LNCAP (cell line): ENCODE measurements around the gene ABCC3.

Experiments used
- TF ChIP-seq, protein P1 (sequence below): fragments of 450-650 bp; IDR thresholded peaks from 2 replicates; pipeline ENCODE4 v1.5.1; 2017; ENCODE audit warnings: mild to moderate bottlenecking

Gene ABCC3

DNA sequence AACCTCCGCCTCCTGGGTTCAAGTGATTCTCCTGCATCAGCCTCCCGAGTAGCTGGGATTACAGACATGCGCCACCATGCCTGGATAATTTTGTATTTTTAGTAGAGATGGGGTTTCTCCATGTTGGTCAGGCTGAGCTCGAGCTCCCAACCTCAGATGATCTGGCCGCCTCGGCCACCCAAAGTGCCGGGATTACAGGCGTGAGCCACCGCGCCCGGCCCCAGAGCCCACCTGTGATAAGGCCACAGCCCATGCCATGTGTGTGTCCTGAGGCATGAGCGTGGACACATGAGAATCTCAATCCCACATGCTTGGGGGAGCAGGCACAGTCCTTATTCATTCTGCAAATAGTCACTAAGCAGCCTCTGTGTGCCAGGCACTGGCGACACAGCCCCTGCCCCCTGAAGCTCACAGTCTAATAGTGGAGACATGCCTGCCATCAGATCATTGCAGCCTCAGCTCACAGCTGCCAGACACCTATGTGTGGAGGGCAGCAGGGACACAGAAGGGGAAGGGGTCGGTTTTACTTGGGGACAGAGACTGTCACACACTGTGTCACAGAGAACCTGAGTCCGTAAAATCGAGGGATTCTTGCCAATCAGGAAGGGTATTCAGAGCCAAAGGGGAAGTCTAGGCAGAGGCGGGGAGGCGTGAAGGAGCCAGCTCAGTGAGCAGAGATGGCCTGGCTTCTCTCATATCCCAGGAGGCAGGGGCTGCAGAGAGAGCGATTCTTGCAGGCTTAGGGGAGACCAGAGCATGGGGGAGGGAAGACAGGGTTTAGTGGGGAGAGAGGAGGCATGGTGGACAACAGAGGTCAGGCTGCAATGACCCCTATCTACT lies 9.4 kb upstream of the ABCC3 start:
- TF ChIP-seq, protein P1, sequence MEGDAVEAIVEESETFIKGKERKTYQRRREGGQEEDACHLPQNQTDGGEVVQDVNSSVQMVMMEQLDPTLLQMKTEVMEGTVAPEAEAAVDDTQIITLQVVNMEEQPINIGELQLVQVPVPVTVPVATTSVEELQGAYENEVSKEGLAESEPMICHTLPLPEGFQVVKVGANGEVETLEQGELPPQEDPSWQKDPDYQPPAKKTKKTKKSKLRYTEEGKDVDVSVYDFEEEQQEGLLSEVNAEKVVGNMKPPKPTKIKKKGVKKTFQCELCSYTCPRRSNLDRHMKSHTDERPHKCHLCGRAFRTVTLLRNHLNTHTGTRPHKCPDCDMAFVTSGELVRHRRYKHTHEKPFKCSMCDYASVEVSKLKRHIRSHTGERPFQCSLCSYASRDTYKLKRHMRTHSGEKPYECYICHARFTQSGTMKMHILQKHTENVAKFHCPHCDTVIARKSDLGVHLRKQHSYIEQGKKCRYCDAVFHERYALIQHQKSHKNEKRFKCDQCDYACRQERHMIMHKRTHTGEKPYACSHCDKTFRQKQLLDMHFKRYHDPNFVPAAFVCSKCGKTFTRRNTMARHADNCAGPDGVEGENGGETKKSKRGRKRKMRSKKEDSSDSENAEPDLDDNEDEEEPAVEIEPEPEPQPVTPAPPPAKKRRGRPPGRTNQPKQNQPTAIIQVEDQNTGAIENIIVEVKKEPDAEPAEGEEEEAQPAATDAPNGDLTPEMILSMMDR, result no peak

DNA sequence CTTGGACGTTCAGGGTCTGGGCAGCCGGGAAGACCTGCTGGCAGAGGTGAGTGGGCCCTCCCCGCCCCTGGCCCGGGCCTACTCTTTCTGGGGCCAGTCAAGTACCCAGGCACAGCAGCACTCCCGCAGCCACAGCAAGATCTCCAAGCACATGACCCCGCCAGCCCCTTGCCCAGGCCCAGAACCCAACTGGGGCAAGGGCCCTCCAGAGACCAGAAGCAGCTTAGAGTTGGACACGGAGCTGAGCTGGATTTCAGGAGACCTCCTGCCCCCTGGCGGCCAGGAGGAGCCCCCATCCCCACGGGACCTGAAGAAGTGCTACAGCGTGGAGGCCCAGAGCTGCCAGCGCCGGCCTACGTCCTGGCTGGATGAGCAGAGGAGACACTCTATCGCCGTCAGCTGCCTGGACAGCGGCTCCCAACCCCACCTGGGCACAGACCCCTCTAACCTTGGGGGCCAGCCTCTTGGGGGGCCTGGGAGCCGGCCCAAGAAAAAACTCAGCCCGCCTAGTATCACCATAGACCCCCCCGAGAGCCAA lies 8.6 kb upstream of the ABCC3 start:
- TF ChIP-seq, protein P1, result peak; percentile 62

DNA sequence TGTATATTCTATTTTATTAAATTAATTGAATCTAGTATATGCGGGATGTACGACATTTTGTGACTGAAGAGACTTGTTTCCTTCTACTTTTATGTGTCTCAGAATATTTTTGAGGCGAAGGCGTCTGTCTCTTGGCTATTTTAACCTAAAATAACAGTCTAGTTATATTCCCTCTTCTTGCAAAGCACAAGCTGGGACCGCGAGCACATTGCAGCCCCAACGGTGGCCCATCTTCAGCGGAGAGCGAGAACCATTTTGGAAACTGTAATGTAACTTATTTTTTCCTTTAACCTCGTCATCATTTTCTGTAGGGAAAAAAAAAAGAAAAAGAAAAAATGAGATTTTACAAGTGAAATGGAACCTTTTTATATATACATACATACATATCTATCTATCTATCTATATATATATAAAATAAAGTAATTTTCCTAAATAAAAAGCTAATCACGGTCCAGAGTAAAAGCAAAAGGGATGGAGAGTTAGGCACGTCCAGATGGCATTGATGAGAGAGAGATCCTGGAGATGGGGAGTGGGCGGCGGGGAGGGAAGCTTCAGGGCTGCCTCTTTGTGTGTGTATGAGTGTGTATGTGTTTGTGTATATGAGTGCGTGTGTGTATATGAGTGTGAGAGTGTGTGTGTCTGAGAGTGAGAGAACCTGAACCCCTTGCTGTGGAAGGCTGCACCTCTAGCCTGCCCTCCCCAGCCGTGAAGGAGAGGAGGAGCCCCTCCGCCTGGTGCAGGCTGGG lies 7.5 kb upstream of the ABCC3 start:
- TF ChIP-seq, protein P1, result no peak

DNA sequence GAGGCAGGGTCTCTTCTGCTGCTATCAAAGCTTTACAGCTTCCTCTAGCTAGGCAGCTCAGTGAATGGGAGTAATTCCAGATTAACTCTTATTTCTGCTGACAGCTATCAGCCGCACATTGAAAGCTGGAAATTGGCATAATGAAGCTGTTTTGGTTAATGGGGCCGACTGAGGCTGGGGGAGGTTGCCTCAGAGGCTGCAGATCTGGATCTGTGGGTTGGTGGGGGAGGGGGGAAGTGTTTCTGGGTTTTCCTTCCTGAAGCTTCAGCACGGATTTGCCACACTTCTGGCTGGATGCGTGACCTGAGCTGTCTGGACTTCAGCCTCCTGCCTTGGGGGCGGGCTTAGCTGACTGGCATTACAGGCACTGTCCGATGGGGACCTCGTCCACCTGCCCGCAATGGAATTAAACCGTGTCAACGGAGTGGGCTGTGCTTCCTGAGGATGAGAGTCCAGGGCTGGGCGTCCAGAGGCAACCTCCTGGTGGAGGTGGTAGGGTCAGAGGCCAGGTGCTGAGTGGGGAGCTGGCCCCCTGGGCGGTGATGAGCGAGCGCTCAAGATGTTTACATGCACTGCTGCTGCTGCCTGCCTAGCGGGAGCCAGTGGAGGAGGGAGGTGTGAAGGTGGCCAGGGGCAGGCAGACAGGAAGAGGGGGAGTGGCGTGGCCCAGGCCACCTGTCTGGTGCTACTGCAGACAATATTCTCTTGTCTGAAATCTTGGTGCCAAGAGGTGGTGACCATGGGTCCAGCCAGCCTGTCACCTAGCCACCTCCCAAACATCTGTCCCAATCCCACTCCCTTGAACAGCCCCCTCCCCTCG lies 6.7 kb upstream of the ABCC3 start:
- TF ChIP-seq, protein P1, result no peak

DNA sequence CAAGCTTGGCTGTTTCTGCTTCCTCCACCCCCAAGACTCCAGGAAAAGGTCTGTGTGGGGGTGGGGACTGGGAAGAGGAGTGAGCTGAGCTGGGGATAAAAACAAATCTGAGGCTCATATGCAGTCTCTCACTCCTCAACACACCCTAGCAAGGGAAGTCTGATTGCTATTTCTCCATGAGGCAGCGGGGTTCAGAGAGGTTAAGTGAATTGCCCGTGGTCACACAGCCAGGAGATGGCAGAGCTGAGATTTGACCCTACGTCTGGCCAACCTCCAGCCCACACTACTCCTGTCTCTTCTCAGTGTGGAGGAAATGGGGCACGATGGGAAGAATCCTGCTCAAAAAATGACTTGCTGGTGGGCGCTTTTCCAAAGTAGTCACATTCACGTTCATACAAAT lies 4.8 kb upstream of the ABCC3 start:
- TF ChIP-seq, protein P1, result no peak

DNA sequence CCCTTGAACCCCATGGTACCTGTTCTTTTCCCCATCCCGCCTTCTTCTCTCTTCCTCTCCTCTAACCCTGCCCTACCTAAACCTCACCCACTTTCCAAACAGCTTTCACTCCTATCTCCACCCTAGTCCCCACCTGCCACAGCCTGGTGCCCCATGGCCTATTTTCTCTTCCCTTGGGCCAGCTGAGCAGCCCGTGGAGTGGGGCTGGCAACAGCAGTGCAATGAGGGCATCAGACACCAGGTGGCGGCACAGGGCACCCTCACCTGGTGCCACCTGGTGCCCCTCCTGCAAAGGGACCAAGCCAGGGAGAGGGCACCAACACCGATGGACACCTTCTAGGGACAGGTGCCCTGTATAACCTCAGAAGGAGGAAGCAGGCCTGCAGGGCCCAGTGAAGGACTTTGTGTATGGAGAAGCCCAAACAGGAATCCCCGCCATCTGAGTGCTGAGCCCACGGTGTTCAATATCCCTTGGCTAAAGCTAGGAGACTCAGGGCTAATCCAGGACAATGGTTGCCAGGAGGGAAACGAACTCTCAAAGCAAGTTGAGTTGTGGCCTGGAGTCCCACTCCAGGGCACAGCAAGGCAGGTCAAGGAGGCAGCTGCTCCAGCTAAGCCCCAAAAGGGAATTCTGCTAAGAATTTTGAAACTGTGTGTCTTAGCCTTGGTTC lies 4.0 kb upstream of the ABCC3 start:
- TF ChIP-seq, protein P1, result peak; percentile 97
